ENCODE measurements around the gene TTLL4.
A peak's percentile ranks its signal among the peaks of the same experiment; 100 is the strongest.

TTLL4 gene

GRCh38 chr2:218743068-218743467 lies 32.4 kb downstream of the TTLL4 start:
- no peak overlapping the region for H3K4me3 ChIP-seq (ENCODE audit: low read depth, low read length)
- peak; percentile 51 for DNase-seq (ENCODE audit: low read depth)
- TF ChIP-seq POLR2A (IDR thresholded peaks at IDR 0.05; ENCODE audit: extremely low read depth, insufficient read length): no peak
- TF ChIP-seq CTCF (IDR thresholded peaks at IDR 0.05; ENCODE audit: low read depth, low read length): no peak
- no peak for TF ChIP-seq MYC (IDR thresholded peaks at IDR 0.05; ENCODE audit: low read depth, low read length)
- TF ChIP-seq MAX (IDR thresholded peaks at IDR 0.05; ENCODE audit: low read depth, low read length): no peak

- no peak for DNase-seq (ENCODE audit: low read depth)
- TF ChIP-seq CTCF (IDR thresholded peaks at IDR 0.05; ENCODE audit: low read depth, low read length) (no peak), MYC (IDR thresholded peaks at IDR 0.05; ENCODE audit: low read depth, low read length) (no peak), POLR2A (IDR thresholded peaks at IDR 0.05; ENCODE audit: extremely low read depth, insufficient read length) (no peak), MAX (IDR thresholded peaks at IDR 0.05; ENCODE audit: low read depth, low read length) (no peak)
- H3K4me3 ChIP-seq (ENCODE audit: low read depth, low read length): no peak overlapping the region
These were observed 34.0 kb downstream of the TTLL4 start for GRCh38 chr2:218744615-218745014.

GRCh38 chr2:218745160-218745558 lies 34.5 kb downstream of the TTLL4 start:
- DNase-seq (ENCODE audit: low read depth): peak; percentile 85
- no peak for TF ChIP-seq MYC (IDR thresholded peaks at IDR 0.05; ENCODE audit: low read depth, low read length)
- TF ChIP-seq MAX (IDR thresholded peaks at IDR 0.05; ENCODE audit: low read depth, low read length): peak; percentile 36; the same call in 1 of the 2 replicates

GRCh38 chr2:218745559-218746469 lies 35.2 kb downstream of the TTLL4 start:
- TF ChIP-seq MYC (IDR thresholded peaks at IDR 0.05; ENCODE audit: low read depth, low read length): no peak
- no peak for TF ChIP-seq MAX (IDR thresholded peaks at IDR 0.05; ENCODE audit: low read depth, low read length)
- TF ChIP-seq POLR2A (IDR thresholded peaks at IDR 0.05; ENCODE audit: extremely low read depth, insufficient read length): no peak
- TF ChIP-seq CTCF (IDR thresholded peaks at IDR 0.05; ENCODE audit: low read depth, low read length): no peak
- no peak overlapping the region for H3K4me3 ChIP-seq (ENCODE audit: low read depth, low read length)

More at GRCh38 chr2:218745160-218745558, 34.5 kb downstream of the TTLL4 start:
- no peak overlapping the region for H3K4me3 ChIP-seq (ENCODE audit: low read depth, low read length)

GRCh38 chr2:218746470-218746795 lies 35.8 kb downstream of the TTLL4 start:
- no peak for DNase-seq (ENCODE audit: low read depth)
- TF ChIP-seq MAX (IDR thresholded peaks at IDR 0.05; ENCODE audit: low read depth, low read length) (no peak), CTCF (IDR thresholded peaks at IDR 0.05; ENCODE audit: low read depth, low read length) (no peak), POLR2A (IDR thresholded peaks at IDR 0.05; ENCODE audit: extremely low read depth, insufficient read length) (no peak), MYC (IDR thresholded peaks at IDR 0.05; ENCODE audit: low read depth, low read length) (no peak)
- no peak overlapping the region for H3K4me3 ChIP-seq (ENCODE audit: low read depth, low read length)

More at GRCh38 chr2:218745559-218746469, 35.2 kb downstream of the TTLL4 start:
- no peak for DNase-seq (ENCODE audit: low read depth)

- DNase-seq (ENCODE audit: low read depth): no peak
- H3K4me3 ChIP-seq (ENCODE audit: low read depth, low read length): no peak overlapping the region
- no peak for TF ChIP-seq MAX (IDR thresholded peaks at IDR 0.05; ENCODE audit: low read depth, low read length)
- TF ChIP-seq MYC (IDR thresholded peaks at IDR 0.05; ENCODE audit: low read depth, low read length): no peak
- TF ChIP-seq POLR2A (IDR thresholded peaks at IDR 0.05; ENCODE audit: extremely low read depth, insufficient read length): no peak
- no peak for TF ChIP-seq CTCF (IDR thresholded peaks at IDR 0.05; ENCODE audit: low read depth, low read length)
These were observed 36.3 kb downstream of the TTLL4 start for GRCh38 chr2:218746960-218747359.

Measured in NB4 (cell line).